ENCODE results near the gene DAB2IP.
A peak's percentile ranks its signal among the peaks of the same experiment; 100 is the strongest.

Gene DAB2IP

GRCh38 chr9:121735065-121735792 lies 83.8 kb downstream of the DAB2IP start:
- peak; percentile 63 for DNase-seq (ENCODE audit: low read depth)
- peak; percentile 71 for TF ChIP-seq CTCF (IDR thresholded peaks at IDR 0.05; ENCODE audit: low read length, missing control alignments)
- H3K4me3 ChIP-seq (replicated peaks; ENCODE audit: low read depth, low read length) = no peak overlapping the region

GRCh38 chr9:121735793-121736770 lies 84.6 kb downstream of the DAB2IP start:
- DNase-seq (ENCODE audit: low read depth) = peak; percentile 44
- H3K4me3 ChIP-seq (replicated peaks; ENCODE audit: low read depth, low read length) = peak overlapping the region; percentile 29
- TF ChIP-seq CTCF (IDR thresholded peaks at IDR 0.05; ENCODE audit: low read length, missing control alignments) = no peak

- no peak overlapping the region for H3K4me3 ChIP-seq (replicated peaks; ENCODE audit: low read depth, low read length)
- no peak for TF ChIP-seq CTCF (IDR thresholded peaks at IDR 0.05; ENCODE audit: low read length, missing control alignments)
- no peak for DNase-seq (ENCODE audit: low read depth)
Observed at GRCh38 chr9:121736934-121737462, 85.6 kb downstream of the DAB2IP start.

GRCh38 chr9:121737481-121737931 lies 86.1 kb downstream of the DAB2IP start:
- no peak for DNase-seq (ENCODE audit: low read depth)
- H3K4me3 ChIP-seq (replicated peaks; ENCODE audit: low read depth, low read length) = no peak overlapping the region

GRCh38 chr9:121738411-121738810 lies 87.0 kb downstream of the DAB2IP start:
- no peak for DNase-seq (ENCODE audit: low read depth)
- no peak overlapping the region for H3K4me3 ChIP-seq (replicated peaks; ENCODE audit: low read depth, low read length)
- TF ChIP-seq CTCF (IDR thresholded peaks at IDR 0.05; ENCODE audit: low read length, missing control alignments) = no peak

More at GRCh38 chr9:121737481-121737931, 86.1 kb downstream of the DAB2IP start:
- TF ChIP-seq CTCF (IDR thresholded peaks at IDR 0.05; ENCODE audit: low read length, missing control alignments) = no peak

GRCh38 chr9:121738968-121739367 lies 87.5 kb downstream of the DAB2IP start:
- DNase-seq (ENCODE audit: low read depth) = peak; percentile 20
- TF ChIP-seq CTCF (IDR thresholded peaks at IDR 0.05; ENCODE audit: low read length, missing control alignments) = no peak
- H3K4me3 ChIP-seq (replicated peaks; ENCODE audit: low read depth, low read length) = no peak overlapping the region

Data from fibroblast of pulmonary artery (primary cell).